GM12878 (cell line): ENCODE data around the gene HK1. TPM values are rescaled to one million over a fixed set of nuclear protein-coding genes. Genes with fewer than 3 reads are reported as not detected.

ENCODE experiments used
- ATAC-seq: fragments of 200-7000 bp; cut with Tn5 transposase; 3 replicates; pipeline ENCODE4 v1.9.1; 2020; ENCODE audit warnings: mild to moderate bottlenecking, moderate library complexity
- BruUV-seq: library from RNA; stranded (reverse); fragments of 400-500 nt; replicated peaks from 2 replicates; lab custom pipeline; 2021; lab: Mats Ljungman, UMichigan
- CTCF ChIA-PET: fragments of 300-600 bp; sonication (Branson Sonifier 250); formaldehyde crosslinking; extraction: SDS; loops from one replicate; lab custom pipeline; 2021; ENCODE audit warnings: inconsistent platforms; lab: Yijun Ruan, JAX
- POLR2A ChIA-PET: fragments of 350-600 bp; formaldehyde crosslinking; extraction: SDS; loops from one replicate; lab custom pipeline; 2021; ENCODE audit warnings: inconsistent platforms; lab: Charles Lee
- RAD21 ChIA-PET: fragments of 300-600 bp; sonication (Branson Sonifier 250); formaldehyde crosslinking; loops from one replicate; lab custom pipeline; 2023; ENCODE audit warnings: antibody characterized with exemption; ENCODE audit not compliant: unreplicated experiment; lab: Charles Lee
- SMC1A ChIA-PET: fragments of 300-600 bp; sonication (Branson Sonifier 250); formaldehyde crosslinking; loops from one replicate; lab custom pipeline; 2023; ENCODE audit not compliant: unreplicated experiment, uncharacterized antibody; lab: Charles Lee
- DNase-seq: peaks from one replicate; pipeline ENCODE4 v3.0.0-alpha.2; 2011; ENCODE audit warnings: low read depth, low spot score
- FAIRE-seq: peaks from 3 replicates; lab custom pipeline; 2011; peaks lifted over from hg19 to GRCh38; lab: Jason Lieb, UNC
- H2AFZ ChIP-seq: 2 replicates; pipeline ENCODE4 v1.6.0; 2011; ENCODE audit warnings: low read depth, low read length, control low read depth; ENCODE audit not compliant: control insufficient read depth
- H3K27ac ChIP-seq: 2 replicates; pipeline ENCODE4 v1.5.1; 2011; ENCODE audit warnings: control low read depth; ENCODE audit not compliant: control insufficient read depth, insufficient read depth
- H3K27me3 ChIP-seq, 2 experiments: replicated peaks in 1 of 2; 2 replicates each; pipeline versions ENCODE4 v1.6.0 to v1.6.1; 2011; ENCODE audit warnings: low read length in 1 of 2; ENCODE audit not compliant: control insufficient read depth in 2 of 2, insufficient read depth in 2 of 2
- H3K36me3 ChIP-seq, 2 experiments: 2 replicates each; pipeline ENCODE4 v1.5.1; 2011; ENCODE audit warnings: low read length in 1 of 2; ENCODE audit not compliant: control insufficient read depth in 2 of 2, insufficient read depth in 2 of 2
- H3K4me1 ChIP-seq: 2 replicates; pipeline ENCODE4 v1.6.1; 2011; ENCODE audit warnings: mild to moderate bottlenecking, low read length, moderate library complexity, mixed read lengths; ENCODE audit not compliant: control insufficient read depth, insufficient read depth
- H3K4me2 ChIP-seq: 2 replicates; pipeline ENCODE4 v1.6.0; 2011; ENCODE audit warnings: control low read depth; ENCODE audit not compliant: control insufficient read depth, insufficient read depth
- H3K4me3 ChIP-seq: fragments of 200-600 bp; sonication (generic); 2 replicates; pipeline ENCODE4 v1.5.1; 2016
- H3K79me2 ChIP-seq: 2 replicates; pipeline ENCODE4 v1.6.0; 2011; ENCODE audit warnings: low read length; ENCODE audit not compliant: control insufficient read depth, insufficient read depth
- H3K9ac ChIP-seq: 2 replicates; pipeline ENCODE4 v1.8.0; 2011; ENCODE audit warnings: low read length, control low read depth, mixed read lengths; ENCODE audit not compliant: control insufficient read depth, insufficient read depth
- H3K9me3 ChIP-seq: replicated peaks from 3 replicates; pipeline ENCODE4 v1.5.1; 2011; ENCODE audit warnings: mild to moderate bottlenecking, low read length; ENCODE audit not compliant: control insufficient read depth, insufficient read depth
- H4K20me1 ChIP-seq: 2 replicates; pipeline ENCODE4 v1.6.0; 2011; ENCODE audit not compliant: control insufficient read depth, insufficient read depth
- ATF2 ChIP-seq: IDR thresholded peaks from 2 replicates; pipeline ENCODE4 v1.6.1; 2012; ENCODE audit warnings: low read length, inconsistent platforms
- CHD4 ChIP-seq: fragments of 200-600 bp; sonication (generic); IDR thresholded peaks from 2 replicates; pipeline ENCODE4 v1.6.1; 2016; ENCODE audit warnings: mild to moderate bottlenecking
- IRF3 ChIP-seq: fragments of 450-650 bp; IDR thresholded peaks from 2 replicates; pipeline ENCODE4 v1.6.1; 2014; ENCODE audit warnings: mild to moderate bottlenecking
- POLR2AphosphoS2 ChIP-seq: IDR thresholded peaks from 2 replicates; pipeline ENCODE4 v1.6.1; 2011; ENCODE audit warnings: low read depth, mild to moderate bottlenecking, low read length, improper control_type of control experiment, moderate library complexity
- RCOR1 ChIP-seq: conservative IDR thresholded peaks from 2 replicates; pipeline ENCODE4 v1.6.1; 2012; ENCODE audit warnings: low read depth, low read length, improper control_type of control experiment
- RUNX3 ChIP-seq: IDR thresholded peaks from 2 replicates; pipeline ENCODE4 v1.6.1; 2012; ENCODE audit warnings: low read length, inconsistent platforms
- ZBTB33 ChIP-seq: fragments of 450-650 bp; IDR thresholded peaks from 2 replicates; pipeline ENCODE4 v1.6.1; 2017; ENCODE audit warnings: mild to moderate bottlenecking
- ZNF274 ChIP-seq: IDR thresholded peaks from one replicate; pipeline ENCODE4 v1.8.0; 2011; ENCODE audit not compliant: insufficient read length, insufficient read depth
- ZNF592 ChIP-seq: fragments of 450-650 bp; IDR thresholded peaks from 2 replicates; pipeline ENCODE4 v1.6.1; 2017; ENCODE audit warnings: mild to moderate bottlenecking, moderate library complexity
- ZNF687 ChIP-seq: fragments of 450-650 bp; IDR thresholded peaks from 2 replicates; pipeline ENCODE4 v1.6.1; 2017; ENCODE audit warnings: mild to moderate bottlenecking, moderate library complexity
- ZZZ3 ChIP-seq: IDR thresholded peaks from 2 replicates; pipeline ENCODE4 v1.6.1; 2011; ENCODE audit warnings: low read depth; ENCODE audit not compliant: control insufficient read depth, insufficient read length
- WGBS: methylation state at CpG from one replicate; pipeline ENCODE4 v1.1.6; 2016; ENCODE audit warnings: low lambda C conversion rate; ENCODE audit not compliant: insufficient replicate concordance, insufficient coverage; ENCODE audit errors: missing lambda C conversion rate; 5-methylcytosine and 5-hydroxymethylcytosine counted together
- in situ Hi-C: fragments of 300-500 bp; cut with MboI; formaldehyde crosslinking; loops from 9 replicates; pipeline ENCODE4 v1.14.3; 2018; ENCODE audit warnings: mixed read lengths
- intact Hi-C: fragments of 100-400 bp; cut with micrococcal nuclease; formaldehyde crosslinking; loops from one replicate; pipeline ENCODE4 v1.14.2; 2022; ENCODE audit not compliant: unreplicated experiment
- polyA plus RNA-seq, 11 experiments: library from polyadenylated mRNA; depleted of rRNA in 4 of 11; unstranded in 6 of 11; stranded (reverse) in 5 of 11; fragments of >200 nt; fragmentation: Nextera tagmentation in 4 of 11; fragmentation: Illumina TruSeq in 1 of 11; extraction: Ambion mirVana in 4 of 11; extraction: Trizol in 1 of 11; gene quantifications; 1 replicate in 1 of 11; 2 replicates in 10 of 11; pipeline versions ENCODE4 v1.2.1 to v1.2.3, GENCODE V29; 2011 to 2016; ENCODE audit warnings: inconsistent platforms in 2 of 11, missing spikeins in 2 of 11, low read depth in 1 of 11
- total RNA-seq, 4 experiments: library from RNA; depleted of rRNA in 3 of 4; stranded (reverse); fragments of >200 nt in 3 of 4; fragmentation: Illumina TruSeq in 1 of 4; extraction: Trizol in 1 of 4; gene quantifications; 2 replicates each; pipeline versions ENCODE4 v1.2.1 to v1.2.3, GENCODE V29; 2013 to 2021

HK1 gene
- total and polyA plus RNA-seq, 10 of the 15 experiments (the other 5 are each of a cell fraction or from before 2014, with no cell fraction given): 3.4 to 77.3 (median 46.6) TPM

- DNase-seq: no peak
- no peaks in the 10 kb centered on the region for H3K9me3 ChIP-seq
- no peak overlapping the region for H3K27ac ChIP-seq
- FAIRE-seq: no peak
- H3K79me2 ChIP-seq: no peaks in the 10 kb centered on the region
- SMC1A ChIA-PET: interaction anchor here (1.1 to 1.3 kb wide), 2 partner anchors 9 to 145 kb away, joined by 3 to 4 read pairs; no protein-coding TSS in a partner anchor
- H3K36me3 ChIP-seq: peaks cover 21 to 48% of the 10 kb centered on the region in 2 experiments
- no TSS peak for BruUV-seq
- in situ Hi-C loops (no loop called here), intact Hi-C loops (no loop called here)
- no peak overlapping the region for H3K4me3 ChIP-seq
- H3K27me3 ChIP-seq: no peaks in the 10 kb centered on the region
- no peaks in the 10 kb centered on the region for H3K4me1 ChIP-seq
- H2AFZ ChIP-seq: no peak overlapping the region
- no peak for ATAC-seq
- CTCF ChIA-PET: interaction anchor here (1.2 kb wide), 1 partner anchor 148 kb away, joined by 4 read pairs; no protein-coding TSS in a partner anchor
- RAD21 ChIA-PET: no interaction called here
- POLR2A ChIA-PET: no interaction called here
- H4K20me1 ChIP-seq: no peaks in the 10 kb centered on the region
- WGBS: 77% methylated on average over 3 of the region's 3 CpGs
- no peak overlapping the region for H3K4me2 ChIP-seq
- H3K9ac ChIP-seq: no peak overlapping the region
- TF ChIP-seq RCOR1 (no peak), ZNF592 (no peak), IRF3 (no peak), CHD4 (no peak), ZNF274 (no peak), RUNX3 (no peak), ATF2 (no peak), ZNF687 (no peak), ZBTB33 (no peak), ZZZ3 (no peak), POLR2AphosphoS2 (no peak)
These were observed 105.3 kb downstream of the HK1 start for GRCh38 chr10:69383558-69383957.
